ENCODE data around the gene SFSWAP. TPM values are rescaled to one million over a fixed set of nuclear protein-coding genes. Genes with fewer than 3 reads are reported as not detected.
"Not testable (repeated sequence)": the region's sequence is repeated elsewhere in the genome, so short reads cannot be mapped to it uniquely, and the experiment has no call there.

SFSWAP gene
- total RNA-seq, 3 donors from 2014 or later, result 72.4 to 77.8 (median 76.7) TPM

GRCh38 chr12:131761638-131762037 lies 50.7 kb downstream of the SFSWAP start:
- Mint-ChIP-seq H3K4me1 (ENCODE audit: low read depth) (peaks cover 2% of the 10 kb centered on the region), H3K36me3 (ENCODE audit: insufficient read depth) (peaks cover 46% of the 10 kb centered on the region)
- ATAC-seq, result no peak

GRCh38 chr12:131764738-131765137 lies 53.8 kb downstream of the SFSWAP start:
- Mint-ChIP-seq H3K36me3 (ENCODE audit: insufficient read depth) (peaks cover 41% of the 10 kb centered on the region), H3K4me1 (ENCODE audit: low read depth) (peaks cover 2% of the 10 kb centered on the region), H3K9me3 (no peaks in the 10 kb centered on the region), H3K4me3 (no peak overlapping the region), H3K27me3 (ENCODE audit: low read depth) (no peaks in the 10 kb centered on the region)
- ATAC-seq, result no peak
- DNase-seq, result no peak

More at GRCh38 chr12:131761638-131762037, 50.7 kb downstream of the SFSWAP start:
- no peak for DNase-seq
- Mint-ChIP-seq H3K4me3 (no peak overlapping the region), H3K27me3 (ENCODE audit: low read depth) (no peaks in the 10 kb centered on the region), H3K9me3 (no peaks in the 10 kb centered on the region)

DNA sequence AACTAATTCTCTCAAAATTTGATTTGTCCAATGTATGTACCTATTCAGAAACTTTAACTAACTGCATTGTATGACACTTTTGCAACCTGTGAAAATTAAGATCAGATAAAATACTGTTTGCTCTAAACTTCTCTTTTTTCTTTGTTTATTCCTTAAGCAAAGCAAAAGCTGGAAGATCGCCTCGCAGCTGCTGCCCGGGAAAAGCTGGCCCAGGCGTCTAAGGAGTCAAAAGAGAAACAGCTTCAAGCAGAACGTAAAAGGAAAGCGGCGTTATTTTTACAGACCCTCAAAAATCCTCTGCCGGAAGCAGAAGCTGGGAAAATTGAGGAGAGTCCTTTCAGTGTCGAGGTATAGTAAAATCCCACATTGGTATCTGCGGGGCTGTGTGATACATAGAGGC lies 55.1 kb downstream of the SFSWAP start:
- Mint-ChIP-seq H3K27me3 (ENCODE audit: low read depth) (no peaks in the 10 kb centered on the region), H3K4me1 (ENCODE audit: low read depth) (peaks cover 2% of the 10 kb centered on the region), H3K36me3 (ENCODE audit: insufficient read depth) (peaks cover 42% of the 10 kb centered on the region), H3K9me3 (no peaks in the 10 kb centered on the region), H3K4me3 (no peak overlapping the region)
- no peak for DNase-seq
- ATAC-seq, result no peak

- DNase-seq, result no peak
- Mint-ChIP-seq H3K27me3 (ENCODE audit: low read depth) (no peaks in the 10 kb centered on the region), H3K36me3 (ENCODE audit: insufficient read depth) (peaks cover 38% of the 10 kb centered on the region), H3K9me3 (no peaks in the 10 kb centered on the region), H3K4me1 (ENCODE audit: low read depth) (peaks cover 2% of the 10 kb centered on the region), H3K4me3 (no peak overlapping the region)
- no peak for ATAC-seq
These were observed 55.7 kb downstream of the SFSWAP start for GRCh38 chr12:131766382-131767107.

- peaks cover 43% of the 10 kb centered on the region for H3K36me3 Mint-ChIP-seq (ENCODE audit: insufficient read depth)
- no peaks in the 10 kb centered on the region for H3K27me3 Mint-ChIP-seq (ENCODE audit: low read depth)
- ATAC-seq, result no peak
These were observed 59.2 kb downstream of the SFSWAP start for GRCh38 chr12:131770120-131770519.

DNA sequence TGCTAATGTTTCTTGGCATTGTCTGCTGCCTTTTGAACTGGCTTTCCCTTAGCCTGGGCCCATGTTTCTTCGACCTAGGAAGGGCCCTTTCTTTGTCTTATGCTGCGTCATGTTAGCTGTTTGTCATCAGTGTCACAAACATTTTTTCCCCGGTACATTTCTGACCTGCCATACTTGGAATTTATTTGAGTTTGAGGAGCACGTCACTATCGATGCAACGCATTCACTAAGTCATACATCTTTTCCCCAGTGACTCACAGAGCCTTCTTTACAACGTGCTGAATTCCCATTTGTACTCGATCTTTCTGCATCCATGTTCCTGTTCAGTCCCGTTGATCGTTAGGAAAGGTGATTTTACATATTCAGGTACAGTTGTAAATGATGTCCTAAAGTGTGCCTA lies 61.1 kb downstream of the SFSWAP start:
- DNase-seq, result no peak
- Mint-ChIP-seq H3K36me3 (ENCODE audit: insufficient read depth) (peaks cover 35% of the 10 kb centered on the region), H3K9me3 (no peaks in the 10 kb centered on the region), H3K4me3 (no peak overlapping the region), H3K27me3 (ENCODE audit: low read depth) (no peaks in the 10 kb centered on the region), H3K4me1 (ENCODE audit: low read depth) (peaks cover 31% of the 10 kb centered on the region)
- no peak for ATAC-seq

More at GRCh38 chr12:131770120-131770519, 59.2 kb downstream of the SFSWAP start:
- no peak overlapping the region for H3K4me3 Mint-ChIP-seq
- peaks cover 26% of the 10 kb centered on the region for H3K4me1 Mint-ChIP-seq (ENCODE audit: low read depth)
- no peak for DNase-seq
- H3K9me3 Mint-ChIP-seq, result no peaks in the 10 kb centered on the region

GRCh38 chr12:131773582-131774221 lies 62.8 kb downstream of the SFSWAP start:
- ATAC-seq (peak; percentile 58 to 61), DNase-seq (no peak)
- Mint-ChIP-seq H3K36me3 (ENCODE audit: insufficient read depth) (peaks cover 30% of the 10 kb centered on the region), H3K4me1 (ENCODE audit: low read depth) (peaks cover 31% of the 10 kb centered on the region), H3K27me3 (ENCODE audit: low read depth) (no peaks in the 10 kb centered on the region), H3K4me3 (peak overlapping the region; percentile 20), H3K9me3 (no peaks in the 10 kb centered on the region)

GRCh38 chr12:131774576-131775391 lies 63.9 kb downstream of the SFSWAP start:
- no peaks in the 10 kb centered on the region for H3K9me3 Mint-ChIP-seq
- H3K27me3 Mint-ChIP-seq (ENCODE audit: low read depth), result no peaks in the 10 kb centered on the region
- no peak for ATAC-seq
- no peak overlapping the region for H3K4me3 Mint-ChIP-seq
- no peak for DNase-seq
- H3K4me1 Mint-ChIP-seq (ENCODE audit: low read depth), result peaks cover 31% of the 10 kb centered on the region
- peaks cover 29% of the 10 kb centered on the region for H3K36me3 Mint-ChIP-seq (ENCODE audit: insufficient read depth)

DNA sequence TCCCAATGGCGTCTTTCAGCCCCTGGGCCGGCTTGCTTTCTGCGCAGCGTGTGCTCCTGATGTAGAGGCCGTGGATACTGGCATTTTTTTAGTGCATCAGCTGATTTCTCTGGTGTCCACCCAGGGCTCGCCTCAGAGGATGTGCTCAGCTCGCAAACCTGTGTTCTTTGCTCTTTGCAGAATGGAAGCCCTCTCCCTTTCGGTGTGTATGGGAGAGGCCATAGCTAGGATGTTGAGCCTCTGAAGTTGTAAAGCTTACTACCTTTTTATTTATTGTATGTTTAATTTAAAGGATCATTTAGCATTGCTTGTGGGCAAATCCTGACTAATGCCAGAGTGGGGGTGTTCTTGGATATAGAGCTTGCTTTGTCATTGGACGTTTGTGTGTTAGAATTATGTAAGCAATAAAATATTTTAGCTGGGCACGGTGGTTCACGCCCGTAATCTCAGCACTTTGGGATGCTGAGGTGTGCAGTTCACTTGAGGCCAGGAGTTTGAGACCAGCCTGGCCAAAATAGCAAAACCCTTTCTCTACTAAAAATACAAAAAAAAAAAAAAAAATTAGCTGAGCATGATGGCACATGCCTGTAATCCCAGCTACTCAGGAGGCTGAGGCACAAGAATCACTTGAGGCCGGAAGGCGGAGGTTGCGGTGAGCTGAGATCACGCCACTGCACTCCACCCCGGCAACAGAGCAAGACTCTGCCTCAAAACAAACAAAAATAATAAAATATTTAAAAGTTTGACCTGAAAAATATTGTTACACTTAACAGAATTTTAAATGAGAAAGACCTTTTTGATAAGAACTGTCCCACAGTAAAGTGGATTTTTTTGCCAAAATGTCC lies 64.7 kb downstream of the SFSWAP start:
- peaks cover 31% of the 10 kb centered on the region for H3K36me3 Mint-ChIP-seq (ENCODE audit: insufficient read depth)
- no peaks in the 10 kb centered on the region for H3K27me3 Mint-ChIP-seq (ENCODE audit: low read depth)
- no peaks in the 10 kb centered on the region for H3K9me3 Mint-ChIP-seq
- ATAC-seq (no peak), DNase-seq (no peak)
- no peak overlapping the region for H3K4me3 Mint-ChIP-seq
- H3K4me1 Mint-ChIP-seq (ENCODE audit: low read depth), result peaks cover 31% of the 10 kb centered on the region

DNA sequence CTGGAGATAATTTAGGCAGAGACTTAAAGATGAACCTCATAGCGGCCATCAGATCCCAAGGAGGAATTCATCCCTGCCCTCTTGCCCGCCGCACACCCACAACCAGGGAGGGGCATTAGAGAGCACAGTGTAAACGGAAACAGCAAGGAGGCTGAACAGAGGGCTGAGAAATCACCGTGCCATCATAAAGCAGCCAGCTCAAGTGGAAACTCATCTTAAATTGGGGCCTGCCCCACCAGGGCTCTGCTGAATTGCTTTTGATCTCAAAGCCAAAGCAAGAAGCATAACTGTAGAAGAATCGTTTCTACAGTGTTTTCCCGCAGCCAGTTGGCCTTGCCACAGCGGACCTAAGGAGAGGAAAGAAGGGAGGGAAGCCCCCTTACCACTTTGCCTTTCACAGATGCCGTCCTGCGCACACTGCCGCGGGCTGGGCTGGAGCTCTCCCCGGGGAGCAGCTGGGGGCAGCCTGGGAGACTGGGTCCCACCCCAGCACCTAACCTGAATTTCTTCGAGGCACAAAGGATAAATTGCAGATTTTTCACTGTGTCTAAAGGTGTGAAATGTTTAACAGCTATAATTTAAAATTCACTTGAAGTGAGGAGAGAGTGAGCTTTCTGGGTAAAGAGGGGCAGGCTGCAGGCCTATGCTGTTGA lies 65.5 kb downstream of the SFSWAP start:
- H3K36me3 Mint-ChIP-seq (ENCODE audit: insufficient read depth), result peaks cover 29% of the 10 kb centered on the region
- peak; percentile 51 to 56 for ATAC-seq

GRCh38 chr12:131777269-131777668 lies 66.4 kb downstream of the SFSWAP start:
- H3K36me3 Mint-ChIP-seq (ENCODE audit: insufficient read depth), result peaks cover 30% of the 10 kb centered on the region
- not testable (repeated sequence) for ATAC-seq; H3K27me3 Mint-ChIP-seq (ENCODE audit: low read depth); H3K4me3 Mint-ChIP-seq; DNase-seq; H3K9me3 Mint-ChIP-seq
- H3K4me1 Mint-ChIP-seq (ENCODE audit: low read depth), result peaks cover 31% of the 10 kb centered on the region

More for the DNA sequence above, 65.5 kb downstream of the SFSWAP start:
- no peaks in the 10 kb centered on the region for H3K9me3 Mint-ChIP-seq
- no peak for DNase-seq
- H3K4me3 Mint-ChIP-seq, result no peak overlapping the region
- H3K4me1 Mint-ChIP-seq (ENCODE audit: low read depth), result peaks cover 31% of the 10 kb centered on the region
- no peaks in the 10 kb centered on the region for H3K27me3 Mint-ChIP-seq (ENCODE audit: low read depth)

DNA sequence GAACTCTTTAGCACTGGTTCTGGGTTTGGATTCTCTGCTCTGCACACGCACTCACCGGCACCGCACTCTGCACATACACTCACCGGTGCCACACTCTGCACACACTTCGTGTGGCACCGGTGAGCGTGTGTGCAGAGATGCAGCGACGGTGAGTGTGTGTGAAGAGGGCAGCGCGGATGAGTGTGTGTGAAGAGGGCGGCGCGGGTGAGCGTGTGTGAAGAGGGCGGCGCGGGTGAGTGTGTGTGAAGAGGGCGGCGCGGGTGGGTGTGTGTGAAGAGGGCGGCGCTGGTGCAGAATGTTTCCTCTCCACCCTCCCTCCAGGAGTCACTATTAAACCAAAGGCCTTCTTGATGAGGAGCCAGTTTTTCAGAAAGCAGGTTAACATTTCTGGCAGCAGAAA lies 68.1 kb downstream of the SFSWAP start:
- peaks cover 16% of the 10 kb centered on the region for H3K4me1 Mint-ChIP-seq (ENCODE audit: low read depth)
- no peaks in the 10 kb centered on the region for H3K27me3 Mint-ChIP-seq (ENCODE audit: low read depth)
- no peak overlapping the region for H3K4me3 Mint-ChIP-seq
- ATAC-seq (no peak), DNase-seq (no peak)
- H3K36me3 Mint-ChIP-seq (ENCODE audit: insufficient read depth), result peaks cover 29% of the 10 kb centered on the region
- no peaks in the 10 kb centered on the region for H3K9me3 Mint-ChIP-seq

- H3K4me1 Mint-ChIP-seq (ENCODE audit: low read depth), result no peaks in the 10 kb centered on the region
- H3K4me3 Mint-ChIP-seq, result no peak overlapping the region
- no peak for DNase-seq
- peaks cover 31% of the 10 kb centered on the region for H3K36me3 Mint-ChIP-seq (ENCODE audit: insufficient read depth)
- no peak for ATAC-seq
- no peaks in the 10 kb centered on the region for H3K9me3 Mint-ChIP-seq
- H3K27me3 Mint-ChIP-seq (ENCODE audit: low read depth), result no peaks in the 10 kb centered on the region
These were observed 71.2 kb downstream of the SFSWAP start for GRCh38 chr12:131782061-131782460.
